Ovary (tissue), 9 donors: ENCODE measurements around the gene LMNTD2. TPM values are rescaled to one million over a fixed set of nuclear protein-coding genes. Genes with fewer than 3 reads are reported as not detected.

ENCODE experiments used
- DNase-seq, 5 donors: peaks; one replicate each; pipeline ENCODE4 v3.0.0-alpha.2; 2019 to 2020
- H3K27ac ChIP-seq, 2 donors: fragments of 200-600 bp; one replicate each; pipeline versions ENCODE4 v1.5.1 to v1.8.0; 2019 to 2022
- H3K27me3 ChIP-seq: fragments of 200-600 bp; one replicate; pipeline ENCODE4 v1.8.0; 2022
- H3K36me3 ChIP-seq: fragments of 200-600 bp; sonication (generic); one replicate; pipeline ENCODE4 v1.5.1; 2019
- H3K4me1 ChIP-seq: one replicate; pipeline ENCODE4 v1.8.1; 2013; ENCODE audit warnings: mild to moderate bottlenecking, moderate library complexity; ENCODE audit not compliant: insufficient read depth
- H3K4me3 ChIP-seq: fragments of 200-600 bp; sonication (generic); one replicate; pipeline ENCODE4 v1.5.1; 2017
- H3K9me3 ChIP-seq, 2 donors: fragments of 200-600 bp in 1 of 2; sonication (generic) in 1 of 2; one replicate each; pipeline versions ENCODE4 v1.5.1 to v1.8.1; 2013 to 2019; ENCODE audit warnings: mild to moderate bottlenecking in 1 of 2, moderate library complexity in 1 of 2
- CTCF ChIP-seq, 3 donors: fragments of 450-650 bp in 2 of 3; fragments of 200-600 bp in 1 of 3; IDR thresholded peaks; one replicate each; pipeline versions ENCODE4 v1.5.1 to v1.8.0; 2016 to 2022; ENCODE audit warnings: antibody characterized with exemption in 3 of 3, mild to moderate bottlenecking in 1 of 3
- EP300 ChIP-seq: sonication (generic); formaldehyde crosslinking; IDR thresholded peaks from one replicate; pipeline ENCODE4 v1.6.1; 2017; ENCODE audit warnings: antibody characterized with exemption
- POLR2A ChIP-seq: fragments of 450-650 bp; IDR thresholded peaks from one replicate; pipeline ENCODE4 v1.6.1; 2017; ENCODE audit warnings: antibody characterized with exemption, mild to moderate bottlenecking, moderate library complexity
- WGBS, 3 donors: extraction: QIAGEN DNeasy Blood & Tissue Kit in 1 of 3; methylation state at CpG; one replicate each; pipeline versions ENCODE4 v1.1.5 to v1.1.7; 2013 to 2017; 5-methylcytosine and 5-hydroxymethylcytosine counted together
- intact Hi-C, 4 donors: fragments of 100-400 bp; cut with DNase I; formaldehyde crosslinking; loops; one replicate each; pipeline versions ENCODE4 v1.11.0 to v1.15.1; 2022 to 2023
- polyA plus RNA-seq, 2 donors: library from polyadenylated mRNA; stranded (reverse); fragments of 200-250 nt in 1 of 2; fragments of 350-450 nt in 1 of 2; fragmentation: Illumina TruSeq in 1 of 2; extraction: RNeasy Lipid Tissue Mini Kit (QIAGEN cat#74804) in 1 of 2; gene quantifications; one replicate each; pipeline ENCODE4 v1.2.3, GENCODE V29; 2013 to 2014
- total RNA-seq, 7 donors: library from RNA; depleted of rRNA in 2 of 7; stranded (reverse); fragments of >200 nt in 2 of 7; fragmentation: NEBNext Ultra II Directional in 3 of 7; extraction: Animal tissue kit (Norgen Biotek cat#: 25700) in 3 of 7; gene quantifications; one replicate each; pipeline versions ENCODE4 v1.1.0 to v1.2.4, GENCODE V29; 2016 to 2023
- donor health status: DM: no; HTN: no; CAD: no; lungs with moderate emphysema.
- donor health status: DM: no; HTN: no; CAD: no.
- donor health status: Bipolar disorder and iron deficiency.
- donor health status: DM: yes; HTN: yes; CAD: no.
- donor health status: DM: no; HTN: no; CAD: no.
- donor health status: DM: yes; HTN: yes; CAD: no.

Gene LMNTD2
- total and polyA plus RNA-seq, 9 donors = 0.70 to 7.6 (median 1.2) TPM; not detected in 1

GRCh38 chr11:515131-515530 is 45.4 kb downstream of the LMNTD2 start:
- Histone ChIP-seq H3K27me3 (no peaks in the 10 kb centered on the region), H3K36me3 (no peaks in the 10 kb centered on the region), H3K27ac (no peak overlapping the region), H3K4me3 (no peak overlapping the region), H3K9me3 (no peaks in the 10 kb centered on the region), H3K4me1 (no peaks in the 10 kb centered on the region)
- TF ChIP-seq POLR2A (no peak), EP300 (no peak), CTCF (IDR thresholded peaks at IDR 0.05) (no peak)
- WGBS, 3 donors = 90 to 93% (median 90%) methylated on average over 6 of the region's 6 CpGs
- intact Hi-C loops = no loop called here
- DNase-seq = no peak

GRCh38 chr11:514606-515005 is 45.9 kb downstream of the LMNTD2 start:
- no peak for DNase-seq
- 92 to 94% (median 93%) methylated on average over 10 of the region's 10 CpGs for WGBS, 3 donors
- Histone ChIP-seq H3K36me3 (no peaks in the 10 kb centered on the region), H3K4me1 (no peaks in the 10 kb centered on the region), H3K4me3 (no peak overlapping the region), H3K27ac (no peak overlapping the region), H3K27me3 (no peaks in the 10 kb centered on the region), H3K9me3 (no peaks in the 10 kb centered on the region)
- intact Hi-C loops = loop anchor here in 2 of 4 donors (5.0 kb wide), 4 partner anchors 62 to 307 kb away; partner anchors contain the start of genes BET1L (in 1 of the 2), IFITM5 (in 1 of the 2), PTDSS2 (in 1 of the 2) and RIC8A (in 1 of the 2)
- no peak for TF ChIP-seq CTCF (IDR thresholded peaks at IDR 0.05)
- no peak for TF ChIP-seq EP300
- no peak for TF ChIP-seq POLR2A

- 91 to 96% (median 91%) methylated on average over 29 of the region's 29 CpGs for WGBS, 3 donors
- Histone ChIP-seq H3K9me3 (no peaks in the 10 kb centered on the region), H3K36me3 (no peaks in the 10 kb centered on the region), H3K27ac (no peak overlapping the region), H3K27me3 (no peaks in the 10 kb centered on the region), H3K4me3 (no peak overlapping the region), H3K4me1 (peaks cover 3% of the 10 kb centered on the region)
- TF ChIP-seq EP300 = no peak
- DNase-seq = no peak
- intact Hi-C loops = loop anchor here in 2 of 4 donors (5.0 kb wide), 4 partner anchors 61 to 306 kb away; partner anchors contain the start of genes BET1L (in 1 of the 2), IFITM5 (in 1 of the 2), PTDSS2 (in 1 of the 2) and RIC8A (in 1 of the 2)
Observed at GRCh38 chr11:512761-513595, 47.6 kb downstream of the LMNTD2 start.

- H3K27me3 ChIP-seq = no peaks in the 10 kb centered on the region
- H3K4me1 ChIP-seq = peaks cover 9% of the 10 kb centered on the region
- peak in 4 of 5 donors; percentile 23 to 61 (median 50) for DNase-seq
- intact Hi-C loops = loop anchor here in 1 of 4 donors (10.0 kb wide), 1 partner anchor 54 kb away; the partner anchor contains the start of gene PTDSS2
- WGBS, 3 donors = 87 to 91% (median 90%) methylated on average over 5 of the region's 5 CpGs
- H3K4me3 ChIP-seq = no peak overlapping the region
- no peak overlapping the region for H3K27ac ChIP-seq
- no peaks in the 10 kb centered on the region for H3K36me3 ChIP-seq
- no peaks in the 10 kb centered on the region for H3K9me3 ChIP-seq
- TF ChIP-seq CTCF (IDR thresholded peaks at IDR 0.05) = no peak
- TF ChIP-seq POLR2A = no peak
- TF ChIP-seq EP300 = no peak
Observed at GRCh38 chr11:508956-509355, 51.6 kb downstream of the LMNTD2 start.
